Activated T-cell treated with anti-CD3 and anti-CD28 coated beads for 48 hours (primary cell): ENCODE data around the gene TMEM114.

Experiments used
- DNase-seq: peaks from one replicate; pipeline ENCODE4 v3.0.0-alpha.2; 2020; ENCODE audit warnings: low read depth

TMEM114 gene

DNA sequence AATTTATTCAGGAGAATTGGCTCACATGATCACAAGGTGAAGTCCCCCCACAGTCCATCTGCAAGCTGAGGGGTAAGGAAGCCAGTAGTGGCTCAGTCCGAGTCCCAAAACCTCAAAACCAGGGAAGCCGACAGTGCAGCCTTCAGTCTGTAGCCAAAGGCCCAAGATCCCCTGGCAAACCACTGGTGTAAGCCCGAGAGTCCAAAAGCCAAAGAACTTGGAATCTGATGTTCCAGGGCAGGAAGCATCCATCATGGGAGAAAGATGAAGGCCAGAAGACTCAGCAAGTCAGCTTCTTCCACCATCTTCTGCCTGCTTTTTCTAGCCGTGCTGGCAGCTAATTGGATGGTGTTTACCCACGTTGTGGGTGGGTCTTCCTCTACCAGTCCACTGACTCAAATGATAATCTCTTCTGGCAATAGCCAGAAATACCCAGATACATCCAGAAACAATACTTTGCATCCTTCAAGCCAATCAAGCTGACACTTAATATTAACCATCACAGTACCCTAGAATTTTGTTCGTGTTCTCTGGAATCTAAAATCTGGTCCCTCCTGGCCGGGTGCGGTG lies 40.4 kb downstream of the TMEM114 start:
- no peak for DNase-seq

DNA sequence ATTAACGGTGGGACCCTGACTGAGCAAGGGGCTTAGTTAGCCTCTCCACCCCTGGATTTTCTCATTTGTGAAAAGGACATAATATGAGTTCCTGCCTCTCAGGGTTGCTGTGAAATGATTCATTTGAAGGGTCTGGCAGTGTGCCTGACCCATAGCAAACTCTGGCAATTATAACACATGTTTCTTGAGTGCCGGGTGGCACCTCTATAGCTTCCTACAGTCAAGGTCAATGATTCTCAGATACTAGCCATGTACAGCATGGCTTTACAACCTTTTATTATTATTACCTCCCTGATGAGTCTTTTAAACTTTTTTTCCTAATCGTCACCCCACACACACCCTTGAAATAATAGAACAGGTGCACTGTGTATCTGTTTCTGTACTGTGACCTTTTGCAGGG lies 42.1 kb downstream of the TMEM114 start:
- no peak for DNase-seq

DNA sequence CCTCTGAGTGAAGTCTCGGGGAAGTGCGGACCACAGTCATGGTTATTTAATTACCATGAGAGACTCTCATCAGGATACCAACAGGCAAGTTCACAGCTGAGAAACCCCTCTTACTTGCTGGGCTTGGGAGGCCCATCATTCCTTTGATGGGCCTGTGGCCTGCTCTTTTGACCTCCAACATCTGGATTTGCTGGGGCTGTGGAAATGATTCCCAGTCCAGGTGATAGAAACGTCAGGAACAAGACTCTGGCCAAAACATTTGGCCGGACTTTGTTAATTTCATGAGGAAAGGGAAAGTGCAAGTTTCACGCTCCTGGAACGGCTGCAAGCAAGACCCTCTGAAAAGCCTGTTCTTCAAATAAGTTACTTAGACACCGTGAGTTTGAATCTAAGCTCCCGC lies 42.5 kb downstream of the TMEM114 start:
- no peak for DNase-seq

DNA sequence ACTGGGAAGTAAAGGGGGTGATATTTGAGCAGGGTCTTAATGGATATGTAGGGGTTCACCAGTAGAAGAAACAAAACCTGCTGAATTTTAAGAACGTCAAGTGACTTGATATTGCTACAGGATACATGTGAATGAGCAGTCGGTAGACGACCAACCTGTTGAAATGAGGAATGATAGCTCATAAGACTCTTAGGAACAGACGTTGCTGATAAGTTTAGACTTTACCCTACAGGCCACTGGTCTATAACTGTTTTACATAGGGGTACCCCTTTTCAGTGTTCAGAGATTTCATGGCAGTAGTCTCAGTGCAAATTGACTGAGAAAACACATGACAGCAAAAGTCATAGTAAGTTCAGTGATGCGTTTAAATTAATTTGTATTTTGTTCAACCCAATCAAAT lies 45.9 kb downstream of the TMEM114 start:
- no peak for DNase-seq

DNA sequence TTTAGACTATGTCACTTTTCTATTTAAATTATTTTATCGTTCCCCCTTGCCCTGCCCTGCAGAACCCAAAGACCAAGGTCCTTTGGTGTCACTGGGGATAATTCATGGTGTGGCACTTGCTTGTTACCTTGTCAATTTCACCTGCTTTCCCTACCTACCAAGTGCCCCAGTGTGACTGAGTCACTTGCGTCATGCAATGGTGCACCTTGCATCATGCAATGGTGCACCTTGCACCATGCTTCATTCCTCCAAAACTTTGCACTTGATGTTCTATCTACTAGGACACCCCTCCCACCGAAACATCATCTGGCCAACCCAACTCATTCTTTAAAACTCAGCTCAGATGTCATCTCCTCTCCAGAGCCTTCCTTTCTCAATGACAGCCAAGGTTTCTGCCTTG lies 47.1 kb downstream of the TMEM114 start:
- DNase-seq = no peak

DNA sequence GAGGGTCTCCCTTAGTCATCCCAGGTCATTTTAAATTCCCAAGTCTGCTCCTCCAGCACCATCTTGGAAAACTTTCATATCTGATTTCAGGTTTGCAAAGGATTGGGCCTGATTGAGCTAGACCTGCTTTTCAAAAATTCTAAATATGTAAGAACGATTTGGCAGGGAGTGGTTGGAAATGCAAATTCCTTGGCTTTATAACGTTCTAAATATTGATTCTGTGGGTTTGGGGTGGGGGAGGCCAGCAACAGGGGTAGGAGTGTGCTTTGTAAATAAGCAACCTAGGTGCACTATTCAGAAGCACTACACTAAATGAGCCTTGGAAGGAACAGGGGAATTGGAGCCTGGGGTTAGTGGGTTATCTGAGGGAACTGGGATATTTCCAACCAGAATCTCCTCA lies 47.9 kb downstream of the TMEM114 start:
- DNase-seq = no peak

DNA sequence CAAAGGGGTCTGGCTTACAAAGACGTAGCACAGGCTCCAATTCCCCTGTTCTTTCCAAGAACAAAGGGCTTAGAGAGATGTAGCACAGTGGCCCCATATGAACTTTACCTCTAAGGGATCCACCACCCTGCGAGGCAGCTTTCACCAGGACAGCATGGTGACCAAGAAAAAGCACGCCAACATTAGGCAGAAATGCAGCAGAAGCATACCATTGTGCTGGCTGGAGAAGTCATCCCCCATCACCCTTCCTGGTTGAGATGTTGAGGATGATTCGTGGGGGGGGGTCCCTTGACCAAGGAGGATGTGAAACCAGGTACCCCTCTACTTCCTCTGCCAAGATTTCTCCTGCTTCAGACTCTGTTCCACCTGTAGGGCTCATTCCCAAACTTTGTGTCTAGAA lies 48.4 kb downstream of the TMEM114 start:
- DNase-seq = no peak

DNA sequence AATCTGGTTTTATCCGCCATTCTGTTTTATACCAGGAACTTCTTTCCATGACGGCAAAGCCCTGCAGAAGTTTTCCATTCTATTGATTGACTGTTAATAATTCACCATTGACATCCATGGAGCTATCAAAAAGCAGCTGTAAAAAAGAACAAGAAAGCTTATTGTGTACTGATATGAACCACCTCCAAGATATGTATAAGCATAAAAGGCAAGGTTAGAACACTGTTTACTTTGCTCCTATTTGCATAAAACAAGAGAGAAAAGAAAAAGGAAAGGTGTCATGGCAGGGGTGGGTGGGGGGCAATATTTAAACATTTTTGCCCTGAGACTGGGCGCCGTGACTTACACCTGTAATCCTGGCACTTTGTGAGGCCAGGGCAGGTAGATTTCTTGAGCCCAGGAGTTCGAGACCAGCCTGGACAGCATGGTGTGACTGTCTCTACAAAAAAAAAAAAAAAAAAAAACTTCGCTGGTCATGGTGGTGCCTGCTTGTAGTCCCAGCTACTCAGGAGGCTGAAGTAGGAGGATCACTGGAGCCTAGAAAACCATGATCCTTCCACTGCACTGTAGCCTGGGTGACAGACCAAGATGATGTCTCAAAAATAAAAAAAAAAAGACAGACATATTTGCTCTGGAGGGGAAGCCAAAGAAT lies 52.5 kb downstream of the TMEM114 start:
- DNase-seq = no peak

DNA sequence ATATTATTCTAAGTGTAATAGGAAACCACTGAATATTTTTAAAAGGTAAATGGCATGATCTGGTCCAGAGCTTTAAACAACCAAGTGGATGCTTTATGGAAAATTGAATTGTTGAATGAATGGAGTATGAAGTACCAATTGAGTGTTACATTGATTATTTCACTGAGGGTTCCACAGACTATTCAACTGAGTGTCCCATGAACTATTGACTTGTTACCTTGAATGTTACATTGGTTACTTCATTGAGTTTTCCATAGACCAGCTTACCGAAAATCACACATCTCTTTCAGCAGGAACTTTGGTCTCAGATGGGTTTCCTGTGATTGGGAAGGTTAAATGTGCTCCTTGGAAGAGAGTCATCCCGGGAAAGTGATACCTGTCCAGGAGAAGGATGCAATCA lies 56.8 kb downstream of the TMEM114 start:
- no peak for DNase-seq

DNA sequence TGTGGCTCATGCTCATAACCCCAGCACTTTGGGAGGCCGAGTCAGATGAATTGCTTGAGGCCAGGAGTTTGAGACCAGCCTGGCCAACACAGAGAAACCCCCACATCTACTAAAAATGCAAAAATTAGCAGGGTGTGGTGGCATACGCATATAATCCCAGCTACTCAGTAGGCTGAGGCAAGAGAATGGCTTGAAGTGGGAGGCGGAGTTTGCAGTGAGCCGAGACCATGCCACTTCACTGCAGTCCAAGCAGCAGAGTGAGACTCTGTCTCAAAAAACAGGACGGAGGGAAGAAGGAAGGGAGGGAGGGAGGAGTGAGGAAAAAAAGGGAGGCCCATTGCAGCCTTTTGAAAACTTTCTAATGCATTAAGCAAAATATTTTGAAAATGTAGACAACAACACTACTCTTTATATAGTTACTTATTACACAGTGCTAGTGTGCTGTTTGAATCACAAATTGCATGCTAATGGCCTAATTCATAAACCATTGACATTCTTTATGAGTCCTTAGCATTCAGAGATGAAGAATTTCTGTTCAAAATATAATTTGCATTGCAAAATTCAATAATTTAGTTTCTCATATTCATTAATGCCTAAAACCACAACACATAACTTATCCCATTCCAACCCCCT lies 59.4 kb downstream of the TMEM114 start:
- DNase-seq = no peak

DNA sequence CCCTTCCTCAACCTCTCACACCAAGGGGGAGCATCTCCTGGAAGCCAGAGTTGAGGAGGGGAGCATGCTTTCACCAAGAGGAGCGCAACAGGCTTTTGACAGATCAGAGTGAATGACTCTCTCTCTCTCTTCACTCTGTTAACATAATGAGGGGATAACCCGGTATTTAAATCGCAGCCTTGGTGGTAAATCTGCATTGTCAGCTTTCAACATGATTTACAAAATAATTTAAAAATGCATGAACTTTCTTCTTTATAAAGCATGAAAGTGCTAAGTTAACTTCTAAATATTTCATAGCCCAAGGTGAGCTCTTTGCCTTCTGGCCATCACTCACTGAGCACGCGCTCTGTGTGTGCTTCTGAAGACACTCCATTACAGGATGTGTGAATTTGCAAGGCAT lies 61.8 kb downstream of the TMEM114 start:
- no peak for DNase-seq

DNA sequence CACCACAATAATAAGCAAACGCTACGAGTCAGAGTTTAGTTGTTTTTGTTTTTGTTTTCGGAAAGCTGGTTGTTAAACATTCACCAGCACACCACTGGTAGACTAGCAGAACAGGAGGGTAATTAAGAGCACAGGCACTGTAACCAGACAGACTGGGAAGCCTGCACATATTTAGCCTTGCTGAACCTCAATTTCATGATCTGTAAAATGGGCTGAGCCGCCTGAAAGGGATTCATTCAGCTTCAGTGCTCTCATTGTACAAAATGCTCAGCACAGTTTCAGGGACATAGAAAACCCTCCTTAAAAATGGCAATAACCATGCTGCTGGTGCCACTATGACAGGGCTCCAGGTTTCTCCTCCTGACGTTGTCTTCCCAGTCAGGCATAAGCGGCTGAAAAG lies 66.4 kb downstream of the TMEM114 start:
- no peak for DNase-seq

DNA sequence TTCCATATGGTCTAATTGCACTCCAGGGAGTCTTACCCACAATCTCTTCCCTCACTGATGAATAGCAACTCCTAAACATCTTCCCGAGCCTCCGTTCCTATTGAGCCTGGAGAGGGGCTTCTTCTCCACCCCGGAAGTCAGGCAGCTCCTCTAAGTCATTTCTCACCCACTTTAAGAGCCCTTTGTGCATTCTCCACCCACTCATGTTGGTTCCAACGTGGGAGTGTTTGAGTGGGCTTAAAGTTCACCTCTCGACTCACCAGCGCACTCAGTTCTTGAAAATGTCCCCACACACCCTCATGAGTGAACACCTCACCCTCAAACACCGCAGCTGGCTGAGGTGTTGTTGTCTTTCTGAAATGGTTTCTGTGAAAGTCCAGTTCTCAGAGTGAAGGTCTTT lies 67.6 kb downstream of the TMEM114 start:
- DNase-seq = no peak

DNA sequence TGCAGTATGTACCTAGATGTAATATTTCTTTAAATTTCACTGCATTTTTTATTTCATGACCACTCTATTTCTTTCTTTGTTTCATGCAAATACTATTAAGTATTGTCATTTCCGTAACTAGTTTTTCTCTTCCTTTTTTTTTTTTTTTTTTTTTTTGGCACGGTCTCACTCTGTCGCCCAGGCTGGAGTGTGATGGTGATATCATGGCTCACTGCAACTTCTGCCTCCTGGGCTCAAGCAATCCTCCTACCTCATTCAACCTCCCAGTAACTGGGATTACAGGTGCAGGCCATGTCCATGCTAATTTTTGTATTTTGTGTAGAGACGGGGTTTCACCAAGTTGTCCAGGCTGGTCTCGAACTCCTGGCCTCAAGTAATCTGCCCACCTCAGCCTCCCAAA lies 70.7 kb downstream of the TMEM114 start:
- no peak for DNase-seq
